ENCODE measurements around the gene CCDC77.

The CCDC77 gene

DNA sequence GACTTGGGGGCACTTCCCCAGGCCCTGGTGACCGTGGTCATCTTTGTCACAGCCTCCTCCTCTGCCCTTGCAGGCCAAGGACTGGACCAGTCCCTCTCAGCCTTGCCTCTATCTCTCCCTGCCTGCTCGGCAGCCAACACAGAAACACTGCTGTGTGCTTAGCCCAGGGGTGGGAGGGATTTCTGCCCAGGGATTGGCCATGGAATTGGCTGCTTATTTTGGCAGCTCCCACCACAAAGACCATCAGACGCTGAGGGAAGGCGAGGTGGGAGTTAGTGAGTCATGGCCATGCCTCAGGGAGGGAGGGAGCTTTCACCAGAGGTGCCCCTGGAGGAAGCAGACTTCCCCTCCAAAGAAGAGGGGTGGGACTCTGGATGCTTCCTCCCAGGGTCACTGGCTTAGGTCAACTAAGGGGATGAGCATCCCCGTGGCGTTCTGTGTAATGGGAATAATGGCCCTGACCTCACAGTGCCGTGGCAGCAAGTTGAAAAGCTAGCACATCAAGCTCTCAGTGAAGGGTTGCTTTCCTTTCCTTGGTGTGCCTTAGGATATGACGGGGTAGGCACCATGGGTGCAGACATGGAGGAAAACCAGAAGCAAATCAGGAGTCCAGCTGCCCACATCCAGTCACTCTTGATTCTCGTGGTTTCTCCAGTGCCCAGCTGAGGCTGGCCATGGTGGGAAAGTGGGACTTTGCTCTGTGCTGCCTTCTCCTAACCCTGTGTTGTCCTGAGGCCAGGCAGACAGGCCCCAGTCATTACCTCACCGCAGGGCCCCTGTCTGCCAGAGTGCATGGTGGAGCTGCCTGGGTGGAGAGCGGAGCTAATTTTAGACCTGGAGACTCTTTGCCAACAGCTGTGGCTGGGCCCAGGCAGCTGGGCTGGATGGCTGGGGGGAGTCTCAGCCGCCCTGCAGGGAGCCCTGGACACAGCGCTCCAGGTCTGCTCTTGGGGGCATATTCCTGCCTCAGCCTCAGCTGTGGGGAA is 79.7 kb downstream of the CCDC77 start:
- Histone ChIP-seq H3K27me3 (ENCODE audit: insufficient read depth, low read length) (peaks cover 86% of the 10 kb centered on the region), H3K79me2 (ENCODE audit: control insufficient read depth, insufficient read depth, low read length, unreplicated experiment) (no peaks in the 10 kb centered on the region), H3K27ac (ENCODE audit: low read depth, low read length) (no peak overlapping the region), H3K4me1 (ENCODE audit: control insufficient read depth, insufficient read depth, low read length, unreplicated experiment) (no peaks in the 10 kb centered on the region), H3K4me3 (ENCODE audit: low read depth, low read length) (no peak overlapping the region), H3K36me3 (ENCODE audit: insufficient read depth, low read length) (no peaks in the 10 kb centered on the region), H2AFZ (ENCODE audit: low read length, unreplicated experiment) (no peak overlapping the region)

DNA sequence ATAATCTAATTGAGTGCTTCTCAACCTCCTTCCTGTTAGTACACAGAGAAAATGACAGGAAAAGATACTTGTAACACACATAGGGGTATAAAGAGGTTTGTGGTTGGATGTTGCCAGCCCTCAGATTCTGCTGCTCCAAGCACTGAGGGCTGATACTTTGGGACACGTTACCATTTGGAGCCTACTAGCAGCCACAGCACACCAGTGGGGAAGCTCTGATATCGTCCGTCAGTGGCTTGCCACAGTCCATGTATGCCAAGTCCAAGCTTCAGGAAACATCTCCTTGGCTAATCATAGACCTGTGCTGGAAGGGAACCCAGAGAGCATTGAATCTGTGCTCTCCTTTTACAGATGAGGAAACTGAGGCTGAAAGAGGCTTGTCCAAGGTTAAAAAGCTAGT is 80.6 kb downstream of the CCDC77 start:
- Histone ChIP-seq H3K4me1 (ENCODE audit: control insufficient read depth, insufficient read depth, low read length, unreplicated experiment) (no peaks in the 10 kb centered on the region), H2AFZ (ENCODE audit: low read length, unreplicated experiment) (no peak overlapping the region), H3K4me3 (ENCODE audit: low read depth, low read length) (no peak overlapping the region), H3K27me3 (ENCODE audit: insufficient read depth, low read length) (peaks cover 78% of the 10 kb centered on the region), H3K36me3 (ENCODE audit: insufficient read depth, low read length) (no peaks in the 10 kb centered on the region), H3K27ac (ENCODE audit: low read depth, low read length) (no peak overlapping the region), H3K79me2 (ENCODE audit: control insufficient read depth, insufficient read depth, low read length, unreplicated experiment) (no peaks in the 10 kb centered on the region)

GRCh38 chr12:484096-484495 is 82.7 kb downstream of the CCDC77 start:
- Histone ChIP-seq H3K4me1 (ENCODE audit: control insufficient read depth, insufficient read depth, low read length, unreplicated experiment) (no peaks in the 10 kb centered on the region), H3K79me2 (ENCODE audit: control insufficient read depth, insufficient read depth, low read length, unreplicated experiment) (no peaks in the 10 kb centered on the region), H3K36me3 (ENCODE audit: insufficient read depth, low read length) (no peaks in the 10 kb centered on the region), H3K4me3 (ENCODE audit: low read depth, low read length) (no peak overlapping the region), H3K27ac (ENCODE audit: low read depth, low read length) (no peak overlapping the region), H2AFZ (ENCODE audit: low read length, unreplicated experiment) (no peak overlapping the region), H3K27me3 (ENCODE audit: insufficient read depth, low read length) (peaks cover 60% of the 10 kb centered on the region)

- no peaks in the 10 kb centered on the region for H3K4me1 ChIP-seq (ENCODE audit: control insufficient read depth, insufficient read depth, low read length, unreplicated experiment)
These were observed 88.8 kb downstream of the CCDC77 start for GRCh38 chr12:490260-490659.

More at GRCh38 chr12:490260-490659, 88.8 kb downstream of the CCDC77 start:
- Histone ChIP-seq H3K27me3 (ENCODE audit: insufficient read depth, low read length) (peaks cover 44% of the 10 kb centered on the region), H3K27ac (ENCODE audit: low read depth, low read length) (no peak overlapping the region), H3K36me3 (ENCODE audit: insufficient read depth, low read length) (no peaks in the 10 kb centered on the region), H2AFZ (ENCODE audit: low read length, unreplicated experiment) (no peak overlapping the region), H3K79me2 (ENCODE audit: control insufficient read depth, insufficient read depth, low read length, unreplicated experiment) (no peaks in the 10 kb centered on the region), H3K4me3 (ENCODE audit: low read depth, low read length) (no peak overlapping the region)
